Testis (tissue), 2 donors: Measurements from ENCODE around the gene CYB5A.

Experiments
- CTCF ChIP-seq, 3 experiments: fragments of 450-650 bp in 2 of 3; fragments of 200-600 bp in 1 of 3; sonication (generic) in 1 of 3; IDR thresholded peaks; one replicate each; pipeline ENCODE4 v1.5.1; 2016 to 2019; ENCODE audit warnings: antibody characterized with exemption in 3 of 3, mild to moderate bottlenecking in 2 of 3, moderate library complexity in 1 of 3
- POLR2A ChIP-seq: fragments of 450-650 bp; IDR thresholded peaks from one replicate; pipeline ENCODE4 v1.6.1; 2017; ENCODE audit warnings: antibody characterized with exemption, mild to moderate bottlenecking, moderate library complexity

GRCh38 chr18:74316257-74317170 is 24.8 kb upstream of the CYB5A start:
- TF ChIP-seq CTCF (IDR thresholded peaks at IDR 0.05) (no peak), POLR2A (no peak)
